Right cardiac atrium (tissue), 5 donors: ENCODE data around the gene PEX12. TPM values are rescaled to one million over a fixed set of nuclear protein-coding genes. Genes with fewer than 3 reads are reported as not detected.

ENCODE experiments used
- ATAC-seq, 2 donors: fragments of 200-7000 bp; cut with Tn5 transposase; one replicate each; pipeline versions ENCODE4 v1.8.0 to v1.9.1; 2020; ENCODE audit warnings: moderate library complexity in 2 of 2, mild to moderate bottlenecking in 1 of 2
- DNase-seq, 3 donors: peaks; one replicate each; pipeline ENCODE4 v3.0.0-alpha.2; 2020
- H3K27ac ChIP-seq: one replicate; pipeline ENCODE4 v1.5.1; 2013; ENCODE audit warnings: mild to moderate bottlenecking, low read length, control low read depth, moderate library complexity
- H3K27me3 ChIP-seq: one replicate; pipeline ENCODE4 v1.6.1; 2013; ENCODE audit not compliant: control insufficient read depth, insufficient read depth
- H3K4me1 ChIP-seq: one replicate; pipeline ENCODE4 v1.6.1; 2013; ENCODE audit warnings: low read length; ENCODE audit not compliant: control insufficient read depth, insufficient read depth
- H3K4me3 ChIP-seq: one replicate; pipeline ENCODE4 v1.5.1; 2013; ENCODE audit warnings: low read length, control low read depth
- H3K9me3 ChIP-seq: one replicate; pipeline ENCODE4 v1.6.1; 2013; ENCODE audit warnings: low read length; ENCODE audit not compliant: control insufficient read depth
- WGBS: extraction: QIAGEN DNeasy Blood & Tissue Kit; methylation state at CpG from one replicate; pipeline ENCODE4 v1.1.7; 2013; 5-methylcytosine and 5-hydroxymethylcytosine counted together
- intact Hi-C, 4 donors: fragments of 100-400 bp; cut with DNase I; formaldehyde crosslinking; loops; one replicate each; pipeline versions ENCODE4 v1.11.0 to v1.14.0; 2022 to 2023
- polyA plus RNA-seq: library from polyadenylated mRNA; stranded (reverse); fragments of 200-250 nt; gene quantifications from one replicate; pipeline ENCODE4 v1.2.3, GENCODE V29; 2013
- total RNA-seq, 4 donors: library from RNA; stranded (reverse); fragmentation: NEBNext Ultra II Directional; extraction: Animal tissue kit (Norgen Biotek cat#: 25700); gene quantifications; one replicate each; pipeline ENCODE4 v1.2.1, GENCODE V29; 2021
- donor health status: healthy with polysubstance abuse.
- donor health status: DM: no; HTN: yes; CAD: no.
- donor health status: DM: no; HTN: no; CAD: no.
- donor health status: DM: no; HTN: yes; CAD: no; lungs with severe emphysema.
- donor health status: DM: yes; HTN: yes; CAD: no.

PEX12 gene
- total and polyA plus RNA-seq, 5 donors, result 5.1 to 9.2 (median 7.3) TPM

DNA sequence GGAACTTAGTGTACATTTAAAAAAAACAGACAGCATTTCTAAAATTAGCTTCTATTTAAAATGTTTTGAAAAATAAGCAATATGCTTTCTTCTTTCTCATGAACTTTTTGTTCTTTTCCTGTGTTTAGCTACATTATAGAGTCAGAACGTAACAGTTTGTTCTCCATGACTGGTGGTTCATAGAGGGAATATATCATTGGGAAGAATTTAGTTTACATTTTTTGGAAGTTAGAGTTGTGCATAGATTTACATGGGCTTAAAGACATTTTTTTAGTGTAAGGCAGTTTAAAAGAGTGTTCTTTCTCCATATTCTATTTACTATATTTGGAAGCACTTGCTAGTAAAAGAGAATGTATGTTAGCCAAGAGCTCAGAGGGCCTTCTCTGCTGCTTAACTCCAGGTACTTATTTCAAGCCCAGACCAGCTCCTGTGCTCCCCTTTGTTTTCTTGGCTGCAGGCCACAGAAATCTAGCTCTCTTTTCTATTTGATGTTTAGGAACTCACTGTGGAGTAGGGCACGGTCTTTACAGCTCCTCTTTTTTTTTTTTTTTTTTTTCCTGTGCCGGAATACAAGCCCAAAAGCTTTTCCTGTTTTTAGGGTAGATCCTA, 29.0 kb upstream of the PEX12 start:
- no peaks in the 10 kb centered on the region for H3K9me3 ChIP-seq
- no peaks in the 10 kb centered on the region for H3K4me1 ChIP-seq
- ATAC-seq (no peak), DNase-seq (no peak)
- 75% methylated on average over 3 of the region's 3 CpGs for WGBS
- no peak overlapping the region for H3K4me3 ChIP-seq
- no peaks in the 10 kb centered on the region for H3K27me3 ChIP-seq
- no peak overlapping the region for H3K27ac ChIP-seq
- intact Hi-C loops, result no loop called here

DNA sequence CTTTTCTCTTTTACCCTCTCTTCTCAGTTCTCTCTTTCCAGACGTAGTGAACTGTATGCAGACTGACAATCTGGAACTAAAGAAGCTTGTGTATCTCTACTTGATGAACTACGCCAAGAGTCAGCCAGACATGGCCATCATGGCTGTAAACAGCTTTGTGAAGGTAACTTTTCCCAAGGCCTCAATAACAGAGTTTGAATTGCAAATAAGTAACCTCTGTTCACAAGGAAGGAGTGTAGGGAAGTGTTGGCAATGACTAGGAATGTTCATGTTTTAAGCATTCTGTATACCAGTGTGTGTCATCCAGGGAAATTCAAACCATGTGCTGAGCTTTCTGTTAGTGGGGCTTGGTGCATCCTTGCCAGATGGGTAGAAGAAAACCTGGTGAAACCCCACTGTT, 27.3 kb upstream of the PEX12 start:
- no peak overlapping the region for H3K4me3 ChIP-seq
- DNase-seq, result no peak
- no peak for ATAC-seq
- no peaks in the 10 kb centered on the region for H3K4me1 ChIP-seq
- WGBS, result 92% methylated on average over 2 of the region's 2 CpGs
- no peaks in the 10 kb centered on the region for H3K9me3 ChIP-seq
- no peaks in the 10 kb centered on the region for H3K27me3 ChIP-seq
- no peak overlapping the region for H3K27ac ChIP-seq
- intact Hi-C loops, result no loop called here

DNA sequence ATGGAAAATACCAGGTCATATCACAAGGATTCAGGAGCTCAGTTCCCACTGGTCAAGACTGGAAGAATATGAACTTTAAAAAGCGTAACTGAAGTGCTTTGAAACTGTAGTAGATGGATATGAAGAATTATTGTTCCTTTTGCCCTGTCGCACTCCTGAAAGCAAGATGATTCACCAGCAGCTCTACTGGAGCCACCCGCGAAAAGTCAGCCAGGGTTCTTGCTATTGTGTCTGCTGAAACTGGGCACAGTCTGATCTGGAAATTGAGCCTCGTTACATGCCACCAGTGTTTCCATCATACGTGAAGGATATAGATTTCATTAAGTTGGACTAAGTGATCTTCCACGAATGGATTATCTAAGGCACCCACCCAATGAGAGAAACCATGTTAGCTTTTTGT, 25.3 kb upstream of the PEX12 start:
- intact Hi-C loops, result no loop called here
- ATAC-seq (no peak), DNase-seq (no peak)
- Histone ChIP-seq H3K9me3 (no peaks in the 10 kb centered on the region), H3K4me3 (no peak overlapping the region), H3K27ac (no peak overlapping the region), H3K4me1 (no peaks in the 10 kb centered on the region), H3K27me3 (no peaks in the 10 kb centered on the region)
- 91% methylated on average over 7 of the region's 7 CpGs for WGBS

DNA sequence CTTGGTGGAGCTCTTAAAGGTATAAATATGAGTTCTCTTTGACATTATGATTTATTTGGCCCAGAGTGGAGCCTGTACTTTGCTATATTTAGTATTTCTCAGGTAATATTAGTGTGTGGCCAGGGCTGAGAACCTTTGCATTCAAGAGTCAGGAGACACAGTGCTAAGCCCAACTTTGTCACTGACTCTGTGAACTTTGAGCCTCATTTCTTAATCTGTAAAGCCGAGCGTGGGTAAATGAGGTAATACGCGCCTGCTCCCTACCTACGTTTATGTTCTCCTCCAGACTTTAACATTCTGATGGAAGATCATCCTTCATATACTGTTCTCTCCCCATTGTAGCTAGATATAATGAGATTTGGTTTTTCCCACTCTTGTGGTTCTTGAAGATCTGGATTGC, 19.2 kb upstream of the PEX12 start:
- H3K4me1 ChIP-seq, result no peaks in the 10 kb centered on the region
- H3K27me3 ChIP-seq, result no peaks in the 10 kb centered on the region
- WGBS, result 75% methylated on average over 5 of the region's 5 CpGs
- no peak overlapping the region for H3K4me3 ChIP-seq
- no peak overlapping the region for H3K27ac ChIP-seq
- no peaks in the 10 kb centered on the region for H3K9me3 ChIP-seq
- no peak for ATAC-seq
- no peak for DNase-seq
- intact Hi-C loops, result no loop called here

DNA sequence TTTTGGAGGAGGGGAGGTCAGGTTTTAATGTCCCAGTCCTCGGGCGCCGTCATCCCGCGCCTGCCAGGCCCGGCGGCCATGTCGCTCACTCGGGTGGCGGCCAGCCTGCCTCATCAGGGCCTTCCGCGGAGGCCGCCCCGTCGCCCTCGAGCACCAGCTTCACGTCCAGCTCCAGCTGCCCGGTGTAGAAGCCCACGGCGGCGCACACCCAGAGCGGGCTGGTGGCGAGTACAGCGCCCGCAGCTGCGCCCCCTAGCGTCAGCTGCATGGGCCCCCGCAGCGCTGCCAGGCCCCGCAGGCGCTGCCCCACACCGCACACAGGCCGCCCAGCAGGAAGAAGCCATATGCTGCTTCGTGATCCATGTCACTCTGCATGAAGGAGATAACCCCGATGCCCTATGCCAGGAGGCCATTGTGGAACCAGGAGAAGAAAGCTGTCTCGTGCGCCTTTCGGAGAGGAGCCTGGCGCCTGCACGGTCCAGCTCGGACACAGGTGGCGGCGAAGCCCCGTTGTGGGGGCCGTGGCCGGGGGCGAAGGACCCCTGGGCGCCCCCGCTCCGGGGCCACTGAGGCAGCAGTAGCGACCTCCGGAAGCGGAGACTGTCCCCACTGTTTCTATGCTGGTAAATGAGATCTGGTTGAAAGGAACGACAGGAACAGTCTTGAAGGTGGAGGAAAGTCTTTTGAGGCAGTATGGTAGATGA, 18.3 kb upstream of the PEX12 start:
- Histone ChIP-seq H3K4me1 (no peaks in the 10 kb centered on the region), H3K27me3 (no peaks in the 10 kb centered on the region), H3K4me3 (no peak overlapping the region), H3K9me3 (no peaks in the 10 kb centered on the region), H3K27ac (no peak overlapping the region)
- intact Hi-C loops, result no loop called here
- peak in 1 of 3 donors; percentile 58 for DNase-seq
- WGBS, result 85% methylated on average over 54 of the region's 54 CpGs
- peak; percentile 49 to 56 for ATAC-seq

DNA sequence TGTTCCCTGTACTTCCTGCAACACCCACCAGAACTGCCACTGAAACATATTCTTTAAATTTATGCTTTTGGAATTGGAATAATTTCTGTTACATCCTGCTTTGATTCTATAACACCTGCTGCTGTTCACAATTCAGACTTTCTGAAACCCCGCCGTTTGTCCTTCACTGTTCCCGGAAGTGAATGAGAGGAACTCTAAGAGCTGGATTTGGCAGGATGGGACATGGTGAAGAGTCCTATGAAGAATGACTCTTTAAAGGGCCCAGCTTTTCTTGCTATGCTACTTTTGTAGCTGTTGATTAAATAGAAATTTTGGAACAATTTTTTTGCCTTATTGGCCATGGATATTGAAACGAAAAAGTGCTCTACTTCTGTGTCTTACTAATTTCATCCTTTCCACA, 17.7 kb upstream of the PEX12 start:
- WGBS, result 61% methylated on average over 4 of the region's 4 CpGs
- DNase-seq (no peak), ATAC-seq (no peak)
- no peak overlapping the region for H3K4me3 ChIP-seq
- intact Hi-C loops, result no loop called here
- no peaks in the 10 kb centered on the region for H3K9me3 ChIP-seq
- no peaks in the 10 kb centered on the region for H3K4me1 ChIP-seq
- H3K27ac ChIP-seq, result no peak overlapping the region
- H3K27me3 ChIP-seq, result no peaks in the 10 kb centered on the region

DNA sequence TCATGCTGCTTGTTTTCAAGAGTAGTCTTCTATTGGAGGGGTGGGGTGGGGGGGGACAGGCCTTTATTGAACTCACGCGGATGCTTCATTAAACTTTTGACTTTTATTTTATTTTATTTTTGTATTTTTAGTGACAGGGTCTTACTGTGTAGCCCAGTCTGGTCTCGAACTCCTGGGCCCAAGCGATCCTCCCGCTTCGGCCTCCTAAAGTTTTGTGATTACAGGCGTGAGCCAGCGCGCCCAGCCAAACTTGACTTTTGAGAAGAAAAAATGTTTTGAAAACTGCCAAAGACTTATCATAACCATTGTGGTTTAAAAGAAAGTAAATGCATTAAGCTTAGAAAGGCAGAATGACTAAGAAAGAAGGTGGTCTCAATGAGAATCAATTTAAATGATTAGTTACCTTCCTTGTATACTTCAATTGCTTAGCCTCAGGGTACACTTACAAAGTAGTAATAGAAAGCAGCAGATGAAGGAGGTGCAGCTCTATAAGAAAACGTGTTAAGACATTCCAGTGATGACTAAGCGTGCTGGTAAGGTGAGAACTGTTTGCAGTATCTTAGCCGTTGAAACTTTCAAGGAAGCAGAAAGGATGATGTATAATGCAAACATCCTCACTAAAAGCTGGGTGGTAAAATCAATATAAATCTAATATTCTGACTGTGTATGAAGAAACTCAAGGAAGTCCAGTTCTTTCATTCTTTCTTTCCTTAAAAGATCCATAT, 10.0 kb upstream of the PEX12 start:
- Histone ChIP-seq H3K27me3 (no peaks in the 10 kb centered on the region), H3K4me1 (no peaks in the 10 kb centered on the region), H3K27ac (no peak overlapping the region), H3K9me3 (no peaks in the 10 kb centered on the region), H3K4me3 (peak overlapping the region; percentile 89)
- ATAC-seq (no peak), DNase-seq (peak in 1 of 3 donors; percentile 42)
- 70% methylated on average over 12 of the region's 12 CpGs for WGBS
- intact Hi-C loops, result no loop called here

DNA sequence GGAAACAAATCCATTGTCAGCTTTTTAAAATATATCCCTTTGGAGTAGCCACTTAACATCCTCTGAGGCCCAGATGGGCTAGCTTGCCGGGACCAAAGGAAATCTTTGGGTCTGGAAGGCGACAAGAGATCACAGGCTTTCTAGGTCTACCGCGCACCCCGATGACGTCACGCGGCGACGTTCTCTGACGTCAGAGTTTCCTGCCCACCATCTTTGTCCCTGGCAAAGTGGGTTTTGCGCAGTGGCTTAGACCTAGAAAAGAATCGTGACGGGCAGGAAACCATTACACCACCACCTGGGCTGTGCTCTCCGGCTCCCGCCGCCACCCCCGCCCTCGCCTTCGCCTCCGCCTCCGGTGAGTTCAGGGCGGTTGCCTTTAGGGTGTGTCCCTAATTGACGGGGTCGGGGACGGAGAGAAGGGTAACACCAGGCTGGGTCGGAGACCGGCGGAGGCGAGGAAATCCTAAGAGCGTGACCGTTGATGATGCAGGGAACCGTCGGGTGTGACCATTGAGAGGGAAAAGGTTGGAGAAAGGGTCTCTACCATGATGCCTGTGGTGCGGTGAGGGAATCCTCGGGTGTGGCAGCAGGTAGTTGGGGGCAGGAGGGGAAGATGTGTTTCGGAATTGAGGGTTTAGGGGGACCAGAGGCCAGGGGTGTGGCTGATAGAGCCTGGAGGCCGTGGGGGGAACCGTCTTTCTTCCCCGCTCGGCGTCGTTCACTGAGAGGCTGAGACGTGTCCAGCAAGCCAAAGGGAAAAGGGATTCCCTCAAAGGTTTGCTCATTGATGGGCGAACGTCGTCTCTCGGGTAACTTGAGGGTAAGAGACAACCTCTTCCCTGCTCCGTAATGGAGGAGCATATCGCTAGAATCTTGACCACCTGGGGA, 8.9 kb upstream of the PEX12 start, which contains the start of gene AP2B1:
Gene AP2B1 (plus strand): TSS at position 249 of the 888 bp plus-strand sequence. CDS start 6,709 bp downstream, outside the sequence.
- Histone ChIP-seq H3K27ac (peak within 1 kb of the TSS; percentile 96), H3K4me3 (peak within 1 kb of the TSS; percentile 89), H3K9me3 (no peaks in the 10 kb centered on the region), H3K27me3 (no peaks in the 10 kb centered on the region), H3K4me1 (no peaks in the 10 kb centered on the region)
- ATAC-seq (peak; percentile 95 to 97), DNase-seq (peak; percentile 92 to 97 (median 97))
- intact Hi-C loops, result no loop called here
- WGBS, result under 1% methylated on average over 50 of the region's 50 CpGs

DNA sequence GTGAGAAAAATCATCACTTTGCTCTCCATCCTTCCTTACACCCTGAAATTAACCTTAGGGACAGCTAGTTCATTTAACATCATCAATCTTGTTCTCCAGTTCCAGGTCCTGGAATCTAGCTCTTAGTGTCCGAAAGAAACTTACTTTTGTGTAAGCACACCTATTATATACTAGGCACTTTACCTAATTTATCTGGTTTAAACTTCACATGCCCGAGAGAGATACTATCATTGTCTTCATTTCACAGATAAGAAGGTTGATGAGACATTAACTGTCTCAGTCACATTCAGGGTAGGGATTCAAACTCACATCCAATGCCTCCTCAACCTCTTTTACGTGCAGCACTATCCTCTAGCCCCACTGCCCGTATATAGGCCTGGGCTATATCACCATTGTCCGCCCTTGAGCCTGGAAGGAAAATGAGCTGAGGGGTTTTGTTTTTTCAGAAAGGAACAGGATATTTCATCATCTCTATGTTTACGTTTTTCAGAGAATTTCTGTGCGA, 8.2 kb upstream of the PEX12 start:
- Histone ChIP-seq H3K27ac (peak overlapping the region; percentile 60), H3K4me3 (peak overlapping the region; percentile 89), H3K4me1 (no peaks in the 10 kb centered on the region), H3K9me3 (no peaks in the 10 kb centered on the region), H3K27me3 (no peaks in the 10 kb centered on the region)
- 26% methylated on average over 7 of the region's 7 CpGs for whole genome bisulfite sequencing
- intact Hi-C loops, result no loop called here
- peak; percentile 16 to 40 for ATAC-seq
- no peak for DNase-seq

DNA sequence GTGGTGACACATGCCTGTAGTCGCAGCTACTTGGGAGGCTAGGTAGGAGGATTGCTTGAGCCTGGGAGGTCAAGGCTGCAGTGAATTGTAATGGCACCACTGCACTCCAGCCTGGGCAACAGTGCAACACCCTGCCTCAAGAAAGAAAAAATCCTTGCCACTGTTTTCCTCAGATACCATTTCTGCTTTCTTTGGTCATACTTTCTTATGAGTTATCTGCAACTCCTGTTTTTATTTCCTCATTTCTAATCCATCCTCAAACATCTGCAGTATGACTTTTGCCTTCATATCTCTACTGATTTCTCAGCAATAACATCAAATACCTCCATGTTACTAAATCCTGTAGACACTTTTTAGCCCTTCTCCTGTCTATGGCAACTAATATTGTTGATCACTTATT, 5.7 kb upstream of the PEX12 start:
- intact Hi-C loops, result no loop called here
- no peak overlapping the region for H3K4me3 ChIP-seq
- H3K27ac ChIP-seq, result no peak overlapping the region
- 90% methylated on average over 1 of the region's 1 CpG for WGBS
- DNase-seq, result no peak
- no peaks in the 10 kb centered on the region for H3K9me3 ChIP-seq
- ATAC-seq, result no peak
- H3K27me3 ChIP-seq, result no peaks in the 10 kb centered on the region
- peaks cover 3% of the 10 kb centered on the region for H3K4me1 ChIP-seq
